GM12864 (cell line): ENCODE results near the gene GSG1L.

Experiments used
- DNase-seq: peaks from one replicate; pipeline ENCODE4 v3.0.0-alpha.2; 2011; ENCODE audit warnings: low read depth
- H3K4me3 ChIP-seq: 2 replicates; pipeline ENCODE4 v1.5.1; 2011; ENCODE audit warnings: mild to moderate bottlenecking, low read depth, low read length, control low read depth
- TF ChIP-seq, protein P1 (sequence below): IDR thresholded peaks from 2 replicates; pipeline ENCODE4 v1.5.1; 2011; ENCODE audit warnings: low read depth, mild to moderate bottlenecking, moderate library complexity, low read length, control low read depth, inconsistent platforms; ENCODE audit errors: missing control alignments

Gene GSG1L

DNA sequence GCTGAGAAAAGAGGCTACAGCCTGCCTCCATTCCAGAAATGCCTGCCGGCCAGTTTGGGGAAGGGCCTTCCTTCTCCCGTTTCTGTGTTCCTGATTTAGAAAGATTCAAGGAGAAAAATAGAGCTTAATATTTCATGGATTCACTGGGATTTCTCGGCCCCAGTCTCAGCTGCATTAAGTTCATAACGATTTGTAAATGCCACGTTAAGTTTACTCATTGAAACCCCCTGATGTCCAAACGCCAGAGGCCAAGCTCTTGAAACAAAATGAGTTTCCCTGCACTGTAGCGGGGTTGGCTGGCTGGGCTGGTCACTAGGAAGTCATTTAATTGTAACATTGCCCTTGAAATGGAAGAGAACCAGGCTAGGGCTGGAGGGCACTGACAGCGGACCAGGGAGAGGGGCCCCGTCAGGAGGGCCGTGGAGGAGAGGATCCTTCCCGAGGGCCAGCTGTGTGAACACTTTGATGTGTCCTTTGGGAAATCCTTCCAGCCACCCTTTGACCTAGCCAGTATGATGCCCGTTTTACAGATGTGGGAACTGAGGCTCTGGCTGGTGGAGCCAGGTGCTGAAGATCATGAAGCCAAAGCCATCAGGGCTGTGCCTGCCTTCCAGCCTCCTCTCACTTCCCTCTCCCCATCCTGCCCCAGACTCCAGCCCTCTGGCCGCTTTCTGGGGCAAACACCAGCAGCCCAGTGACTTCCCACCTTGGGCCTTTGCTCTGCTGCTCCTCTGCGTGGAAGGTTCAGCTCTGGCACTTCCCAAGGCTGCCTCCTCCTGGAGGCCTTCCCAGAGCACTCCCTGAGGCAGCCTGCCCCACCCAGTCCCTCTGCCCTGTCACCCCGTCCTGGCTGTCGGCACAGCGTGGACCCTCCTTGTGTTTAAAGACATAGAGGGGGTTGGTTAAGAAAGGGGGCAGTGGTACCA lies 293.0 kb downstream of the GSG1L start:
- no peak for DNase-seq

DNA sequence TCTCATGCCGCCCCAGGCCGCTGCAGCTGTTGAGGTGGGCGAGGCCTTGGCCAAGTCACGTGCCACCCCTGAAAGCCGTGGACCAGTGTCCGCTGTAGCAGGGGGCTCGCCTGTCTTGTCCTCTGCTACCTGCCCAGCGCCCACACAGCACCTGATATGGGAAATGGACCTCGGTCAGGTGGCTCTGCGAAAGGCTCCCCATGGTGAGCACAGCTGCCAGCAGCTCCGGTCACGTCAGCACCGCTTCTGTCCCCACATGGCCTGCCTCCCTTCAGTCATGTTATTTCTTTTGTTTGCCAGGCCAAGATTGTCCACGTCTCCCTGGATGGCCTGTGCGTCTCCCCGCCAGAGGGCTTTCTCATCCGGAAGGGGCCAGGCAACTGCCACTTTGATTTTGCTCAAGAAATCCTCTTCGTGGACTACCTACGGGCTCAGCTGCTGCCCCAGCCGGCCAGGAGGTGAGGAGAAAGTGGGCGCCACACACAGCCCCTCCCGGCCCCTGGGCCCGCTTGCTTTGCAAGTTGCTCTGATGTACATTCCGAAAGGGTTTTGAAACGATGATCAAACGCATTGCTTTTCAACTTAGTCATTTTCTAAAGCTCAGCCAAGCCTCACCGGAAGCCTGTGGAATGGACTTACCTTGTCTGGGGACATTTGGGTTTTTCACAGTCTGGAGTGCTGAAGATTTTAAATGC lies 293.8 kb downstream of the GSG1L start:
- DNase-seq = no peak
- no peak overlapping the region for H3K4me3 ChIP-seq
- TF ChIP-seq, protein P1, sequence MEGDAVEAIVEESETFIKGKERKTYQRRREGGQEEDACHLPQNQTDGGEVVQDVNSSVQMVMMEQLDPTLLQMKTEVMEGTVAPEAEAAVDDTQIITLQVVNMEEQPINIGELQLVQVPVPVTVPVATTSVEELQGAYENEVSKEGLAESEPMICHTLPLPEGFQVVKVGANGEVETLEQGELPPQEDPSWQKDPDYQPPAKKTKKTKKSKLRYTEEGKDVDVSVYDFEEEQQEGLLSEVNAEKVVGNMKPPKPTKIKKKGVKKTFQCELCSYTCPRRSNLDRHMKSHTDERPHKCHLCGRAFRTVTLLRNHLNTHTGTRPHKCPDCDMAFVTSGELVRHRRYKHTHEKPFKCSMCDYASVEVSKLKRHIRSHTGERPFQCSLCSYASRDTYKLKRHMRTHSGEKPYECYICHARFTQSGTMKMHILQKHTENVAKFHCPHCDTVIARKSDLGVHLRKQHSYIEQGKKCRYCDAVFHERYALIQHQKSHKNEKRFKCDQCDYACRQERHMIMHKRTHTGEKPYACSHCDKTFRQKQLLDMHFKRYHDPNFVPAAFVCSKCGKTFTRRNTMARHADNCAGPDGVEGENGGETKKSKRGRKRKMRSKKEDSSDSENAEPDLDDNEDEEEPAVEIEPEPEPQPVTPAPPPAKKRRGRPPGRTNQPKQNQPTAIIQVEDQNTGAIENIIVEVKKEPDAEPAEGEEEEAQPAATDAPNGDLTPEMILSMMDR = no peak

More for the DNA sequence above, 293.0 kb downstream of the GSG1L start:
- H3K4me3 ChIP-seq = no peak overlapping the region
- TF ChIP-seq, protein P1 = no peak

DNA sequence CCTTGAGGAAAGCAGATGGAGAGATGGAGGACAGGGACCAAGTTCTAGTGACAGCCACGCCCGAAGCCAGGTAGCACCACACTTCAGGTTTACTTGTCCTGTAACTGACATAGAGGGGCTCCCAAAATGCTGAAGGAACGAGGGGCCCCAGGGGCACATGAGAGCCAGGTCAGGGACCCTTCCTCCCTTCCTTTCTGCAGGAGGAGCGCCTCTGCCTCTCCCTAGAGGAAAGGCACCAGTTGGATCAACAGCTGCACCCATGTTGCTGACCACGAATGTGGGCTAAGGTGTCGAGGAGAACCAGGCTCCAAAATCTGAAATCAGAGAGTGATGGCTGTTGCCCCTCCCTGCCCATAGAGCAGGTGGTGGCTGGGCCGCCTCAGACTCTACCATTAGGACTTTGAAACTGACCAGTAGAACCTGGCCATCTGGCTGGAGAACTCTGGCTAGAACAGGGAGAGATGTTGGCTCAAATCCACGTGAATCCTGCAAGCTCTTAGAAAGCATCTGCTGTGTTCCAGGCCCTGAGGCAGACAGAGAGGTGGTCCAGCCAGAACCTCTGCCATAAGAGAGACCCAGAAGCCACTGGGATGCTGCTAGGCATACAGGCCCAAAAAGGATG lies 294.8 kb downstream of the GSG1L start:
- TF ChIP-seq, protein P1 = no peak
- DNase-seq = no peak
- H3K4me3 ChIP-seq = no peak overlapping the region

DNA sequence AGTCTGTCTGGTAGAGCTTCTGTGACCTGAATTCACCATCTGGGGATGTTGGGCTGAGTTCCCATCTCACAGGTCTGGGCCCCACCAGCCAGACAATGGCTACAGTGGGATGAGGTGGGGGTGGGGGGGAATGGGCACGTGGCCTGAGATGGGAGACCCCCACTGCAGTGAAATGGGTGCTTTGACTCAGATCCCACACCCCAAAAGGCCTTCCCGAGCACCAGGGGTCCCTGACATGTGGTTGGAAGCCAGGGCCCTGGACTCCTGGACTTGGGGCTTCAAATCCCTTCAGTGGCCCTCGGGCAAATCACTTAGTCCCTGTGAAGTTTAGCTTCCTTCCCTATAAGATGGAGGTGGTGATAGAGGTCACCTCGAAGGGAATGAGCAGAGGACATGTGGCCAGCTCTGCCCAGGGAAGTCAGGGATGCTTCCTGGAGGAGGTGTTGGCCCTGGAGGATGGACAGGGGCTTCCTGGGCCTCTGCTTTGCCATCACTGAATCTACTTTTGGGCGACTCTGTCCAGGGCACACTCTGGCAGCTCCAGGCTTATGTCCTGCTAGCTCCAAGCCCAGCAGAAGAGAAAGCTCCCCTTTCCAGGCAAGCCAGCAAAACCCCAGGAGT lies 295.4 kb downstream of the GSG1L start:
- TF ChIP-seq, protein P1 = no peak
- no peak for DNase-seq
- no peak overlapping the region for H3K4me3 ChIP-seq

DNA sequence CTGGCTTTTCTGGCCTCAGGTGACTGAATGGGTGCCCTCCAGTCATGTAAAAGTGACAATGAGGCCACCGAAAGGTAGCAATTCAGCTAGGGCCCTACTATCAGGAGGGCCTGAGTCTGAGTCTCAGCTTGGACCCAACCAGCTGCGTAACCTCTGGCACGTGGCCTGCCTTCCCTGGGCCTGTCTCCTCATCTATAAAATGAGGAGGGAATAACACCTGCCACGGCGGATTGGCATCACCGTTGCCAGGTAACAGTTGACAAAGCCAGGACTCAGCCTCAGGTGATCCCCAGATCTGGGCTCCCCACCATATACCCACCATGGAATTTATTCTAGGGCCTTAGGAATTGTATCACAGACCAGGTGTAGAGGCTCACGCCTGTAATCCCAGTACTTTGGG lies 296.4 kb downstream of the GSG1L start:
- no peak overlapping the region for H3K4me3 ChIP-seq
- no peak for DNase-seq
- TF ChIP-seq, protein P1 = no peak

DNA sequence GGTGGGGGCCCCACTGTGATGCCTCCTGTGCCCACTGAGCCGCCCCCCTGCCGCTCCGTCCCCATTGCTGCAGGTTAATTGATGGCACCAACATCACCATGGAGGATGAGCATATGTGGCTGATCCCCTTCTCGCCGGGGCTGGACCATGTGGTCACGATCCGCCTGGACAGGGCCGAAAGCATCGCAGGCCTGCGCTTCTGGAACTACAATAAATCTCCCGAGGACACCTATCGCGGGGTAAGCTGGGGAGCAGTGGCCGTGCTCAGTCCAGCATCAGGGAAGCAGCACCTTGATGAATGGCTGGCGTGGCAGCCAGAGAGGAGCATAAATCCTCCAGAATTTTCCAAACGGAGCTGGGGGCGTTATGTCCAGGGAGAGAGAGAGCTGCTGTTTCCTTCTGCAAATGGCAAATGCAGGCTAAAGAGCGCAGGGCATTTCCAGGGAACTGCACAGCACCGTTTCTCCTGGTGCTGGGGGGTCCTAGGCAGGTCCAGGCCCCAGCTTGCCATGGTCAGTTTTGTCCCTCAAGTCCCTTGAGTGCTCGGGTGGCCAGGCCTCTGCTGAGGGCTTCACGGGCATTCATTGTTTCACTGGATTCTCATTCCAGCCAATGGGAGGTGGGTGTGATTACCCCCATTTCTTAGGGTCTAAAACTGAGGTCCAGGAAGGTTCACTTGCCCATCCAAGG lies 297.1 kb downstream of the GSG1L start:
- no peak overlapping the region for H3K4me3 ChIP-seq
- DNase-seq = no peak
- TF ChIP-seq, protein P1 = no peak
